HG02642 (cell line): Measurements from ENCODE around the gene PJA1.

ENCODE experiments used
- ATAC-seq: cut with Tn5 transposase; IDR thresholded peaks from one replicate; pipeline ENCODE4 v1.9.1; 2021; ENCODE audit warnings: mild to moderate bottlenecking; ENCODE audit not compliant: unreplicated experiment, poor library complexity

The PJA1 gene

DNA sequence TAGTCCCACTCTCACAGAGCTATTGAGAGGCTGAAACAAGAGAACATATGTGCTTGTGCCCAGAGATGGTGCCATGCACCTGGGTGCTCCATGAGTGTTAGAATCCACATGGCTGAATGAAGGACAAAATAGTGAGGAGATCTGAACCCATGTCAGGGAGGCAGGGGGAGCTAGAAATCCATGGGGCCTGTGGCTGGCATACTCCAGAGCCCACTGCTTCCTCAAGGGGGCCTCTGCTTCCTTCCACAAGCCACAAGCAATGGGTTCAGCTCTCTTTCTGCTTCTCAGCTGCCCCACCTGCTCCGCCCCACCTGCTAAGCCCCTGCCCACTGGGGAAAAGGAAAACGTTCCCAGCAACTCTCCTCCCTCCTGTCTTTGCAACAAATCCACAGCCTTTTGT lies 46.1 kb downstream of the PJA1 start:
- no peak for ATAC-seq

DNA sequence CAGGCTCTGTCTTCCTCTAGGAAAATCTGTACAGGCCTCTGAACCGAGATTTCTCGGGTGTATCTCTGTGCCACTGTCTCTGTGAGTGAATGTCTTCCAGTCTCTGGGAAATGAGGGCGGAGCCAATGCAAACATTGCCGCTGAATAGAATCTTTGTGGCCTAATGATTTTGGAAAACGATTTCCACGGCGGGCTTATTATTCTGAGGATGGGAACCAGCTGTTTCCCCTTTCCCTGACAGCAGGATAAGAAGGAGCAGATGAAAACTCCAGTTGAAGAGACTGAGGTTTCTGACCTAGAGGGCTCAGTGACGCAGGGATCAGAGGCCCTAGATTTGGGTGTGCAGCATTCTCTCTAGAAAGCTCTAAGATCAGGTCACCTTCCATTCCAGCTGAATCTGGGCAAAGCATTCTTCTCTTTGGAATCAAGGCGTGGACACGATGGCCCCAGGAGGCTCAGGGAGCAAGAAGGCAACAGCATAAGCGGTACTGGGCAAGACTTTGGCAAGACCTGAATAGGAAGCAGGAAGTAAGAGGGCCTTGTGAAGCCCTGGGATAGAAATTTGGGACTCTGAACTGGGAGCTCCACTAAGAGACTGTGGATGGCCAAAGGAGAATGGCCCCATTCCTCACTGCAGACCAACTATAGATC lies 47.3 kb downstream of the PJA1 start:
- ATAC-seq: no peak

DNA sequence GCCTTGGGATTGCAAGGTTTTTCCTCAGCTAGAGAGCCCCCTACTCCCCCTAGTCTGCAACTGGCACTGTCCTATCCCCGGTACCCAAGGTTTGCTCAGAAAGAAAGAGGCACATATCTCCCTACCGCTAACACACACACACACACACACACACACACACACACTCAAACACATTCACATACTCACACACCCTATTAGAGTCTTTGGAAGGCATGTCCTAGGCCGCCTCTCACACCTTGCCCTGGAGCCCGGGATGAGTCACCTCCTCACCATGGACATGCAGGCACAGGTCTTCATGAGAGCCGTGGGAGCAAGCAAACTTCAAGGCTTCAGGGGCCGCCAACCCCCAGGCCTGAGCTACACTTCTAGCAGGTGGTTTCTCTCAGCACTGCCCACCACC lies 49.2 kb downstream of the PJA1 start:
- ATAC-seq: no peak

DNA sequence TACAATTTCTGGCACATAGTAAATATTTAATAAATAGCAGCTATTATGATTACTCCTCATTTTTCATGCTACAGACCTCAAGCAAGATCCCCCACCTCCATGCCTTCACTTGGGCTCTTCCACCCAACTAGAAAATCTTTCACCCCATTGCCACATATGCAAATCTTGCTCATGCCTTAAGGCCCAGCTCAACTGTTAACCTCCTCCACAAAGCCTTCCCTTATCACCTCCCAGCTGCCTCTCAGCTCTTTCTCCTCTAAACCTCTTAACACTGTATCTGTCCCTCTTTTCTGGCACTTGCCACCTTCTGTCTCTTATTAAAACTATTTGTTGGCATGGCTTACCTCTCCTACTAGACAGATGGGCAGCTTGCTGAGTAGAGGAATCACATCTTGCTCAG lies 51.5 kb downstream of the PJA1 start:
- ATAC-seq: no peak
